Activated T-cell treated with anti-CD3 and anti-CD28 coated beads for 48 hours (primary cell): Measurements from ENCODE around the gene GALNT5.
A peak's percentile ranks its signal among the peaks of the same experiment; 100 is the strongest.
"Not testable (repeated sequence)": the region's sequence is repeated elsewhere in the genome, so short reads cannot be mapped to it uniquely, and the experiment has no call there.

Experiments
- DNase-seq: peaks from one replicate; pipeline ENCODE4 v3.0.0-alpha.2; 2020; ENCODE audit warnings: low read depth

GALNT5 gene

GRCh38 chr2:157327621-157328500 is 70.4 kb downstream of the GALNT5 start:
- DNase-seq, result peak; percentile 81

GRCh38 chr2:157329524-157329923 is 72.0 kb downstream of the GALNT5 start:
- DNase-seq, result no peak

- DNase-seq, result no peak
Observed at GRCh38 chr2:157333304-157334047, 76.0 kb downstream of the GALNT5 start.

- DNase-seq, result no peak
Observed at GRCh38 chr2:157334335-157334734, 76.8 kb downstream of the GALNT5 start.

- DNase-seq, result no peak
Observed at GRCh38 chr2:157334797-157335196, 77.3 kb downstream of the GALNT5 start.

GRCh38 chr2:157336137-157337010 is 78.9 kb downstream of the GALNT5 start:
- no peak for DNase-seq

GRCh38 chr2:157337978-157338377 is 80.5 kb downstream of the GALNT5 start:
- no peak for DNase-seq

- DNase-seq, result no peak
Observed at GRCh38 chr2:157339965-157340655, 82.6 kb downstream of the GALNT5 start.

GRCh38 chr2:157341381-157341780 is 83.9 kb downstream of the GALNT5 start:
- not testable (repeated sequence) for DNase-seq

- DNase-seq, result no peak
Observed at GRCh38 chr2:157345647-157346389, 88.3 kb downstream of the GALNT5 start.

GRCh38 chr2:157348291-157348921 is 90.9 kb downstream of the GALNT5 start:
- DNase-seq, result no peak

GRCh38 chr2:157349949-157350515 is 92.5 kb downstream of the GALNT5 start:
- no peak for DNase-seq

- DNase-seq, result no peak
Observed at GRCh38 chr2:157355618-157356017, 98.1 kb downstream of the GALNT5 start.

GRCh38 chr2:157359628-157360027 is 102.1 kb downstream of the GALNT5 start:
- DNase-seq, result no peak

- DNase-seq, result no peak
Observed at GRCh38 chr2:157361526-157361925, 104.0 kb downstream of the GALNT5 start.

GRCh38 chr2:157362627-157363026 is 105.1 kb downstream of the GALNT5 start:
- DNase-seq, result no peak

GRCh38 chr2:157363612-157364101 is 106.2 kb downstream of the GALNT5 start:
- DNase-seq, result no peak
